OCI-LY3 (cell line): ENCODE measurements around the gene PIEZO2.

Experiments used
- H2AFZ ChIP-seq: fragments of 200-600, 300-600 bp; shearing (Covaris generic); 2 replicates; pipeline ENCODE4 v1.6.0; 2014; ENCODE audit warnings: antibody characterized with exemption, low read depth, low read length
- H3K27ac ChIP-seq: fragments of 200-600, 300-600 bp; sonication (generic); 2 replicates; pipeline ENCODE4 v1.5.1; 2014; ENCODE audit warnings: mild to moderate bottlenecking, low read length, moderate library complexity, mixed read lengths
- H3K27me3 ChIP-seq: fragments of 200-600, 300-600 bp; sonication (generic); 2 replicates; pipeline ENCODE4 v1.6.1; 2014; ENCODE audit warnings: low read depth, low read length, mixed read lengths
- H3K36me3 ChIP-seq: fragments of 200-600, 300-600 bp; sonication (generic); replicated peaks from 2 replicates; pipeline ENCODE3; 2014; ENCODE audit warnings: low read depth, low read length, mixed read lengths
- H3K4me1 ChIP-seq: fragments of 300-600, 200-600 bp; sonication (generic); 2 replicates; pipeline ENCODE4 v1.6.1; 2014; ENCODE audit warnings: low read length, mixed read lengths
- H3K4me2 ChIP-seq: fragments of 200-600, 300-600 bp; sonication (generic); 2 replicates; pipeline ENCODE4 v1.6.1; 2014; ENCODE audit warnings: low read length, mixed read lengths
- H3K4me3 ChIP-seq: fragments of 300-600, 200-600 bp; sonication (generic); 2 replicates; pipeline ENCODE4 v1.5.1; 2014; ENCODE audit warnings: antibody characterized with exemption, mild to moderate bottlenecking, low read length, moderate library complexity
- H3K79me2 ChIP-seq: fragments of 300-600, 200-600 bp; shearing (Covaris generic); 2 replicates; pipeline ENCODE4 v1.6.1; 2014; ENCODE audit warnings: mild to moderate bottlenecking, low read length, mixed read lengths
- H3K9ac ChIP-seq: fragments of 300-600, 200-600 bp; shearing (Covaris generic); 2 replicates; pipeline ENCODE4 v1.6.0; 2014; ENCODE audit warnings: mild to moderate bottlenecking, low read length, moderate library complexity
- H3K9me3 ChIP-seq: fragments of 200-600, 300-600 bp; shearing (Covaris generic); 2 replicates; pipeline ENCODE4 v1.6.1; 2014; ENCODE audit warnings: low read length, mixed read lengths; ENCODE audit not compliant: insufficient read depth
- H4K20me1 ChIP-seq: fragments of 200-600, 300-600 bp; sonication (generic); 2 replicates; pipeline ENCODE4 v1.6.1; 2016; ENCODE audit warnings: low read length, mixed read lengths; ENCODE audit not compliant: insufficient read depth
- CTCF ChIP-seq: fragments of 200-600, 300-600 bp; sonication (generic); IDR thresholded peaks from 2 replicates; pipeline ENCODE4 v1.5.1; 2014; ENCODE audit warnings: antibody characterized with exemption, low read length, low read depth
- EZH2phosphoT487 ChIP-seq: fragments of 200-600 bp; shearing (Covaris generic); IDR thresholded peaks from 2 replicates; pipeline ENCODE4 v1.6.1; 2018; ENCODE audit warnings: antibody characterized with exemption, mixed run types, low read depth

The PIEZO2 gene

GRCh38 chr18:11009147-11009546, 140.2 kb downstream of the PIEZO2 start:
- no peak overlapping the region for H3K4me2 ChIP-seq
- no peak overlapping the region for H2AFZ ChIP-seq
- H3K9me3 ChIP-seq = no peaks in the 10 kb centered on the region
- TF ChIP-seq EZH2phosphoT487 (no peak), CTCF (no peak)
- no peaks in the 10 kb centered on the region for H3K36me3 ChIP-seq
- no peaks in the 10 kb centered on the region for H3K79me2 ChIP-seq
- H3K27ac ChIP-seq = no peak overlapping the region
- no peaks in the 10 kb centered on the region for H3K4me1 ChIP-seq
- H3K27me3 ChIP-seq = no peaks in the 10 kb centered on the region
- no peaks in the 10 kb centered on the region for H4K20me1 ChIP-seq
- H3K9ac ChIP-seq = no peak overlapping the region
- H3K4me3 ChIP-seq = no peak overlapping the region

DNA sequence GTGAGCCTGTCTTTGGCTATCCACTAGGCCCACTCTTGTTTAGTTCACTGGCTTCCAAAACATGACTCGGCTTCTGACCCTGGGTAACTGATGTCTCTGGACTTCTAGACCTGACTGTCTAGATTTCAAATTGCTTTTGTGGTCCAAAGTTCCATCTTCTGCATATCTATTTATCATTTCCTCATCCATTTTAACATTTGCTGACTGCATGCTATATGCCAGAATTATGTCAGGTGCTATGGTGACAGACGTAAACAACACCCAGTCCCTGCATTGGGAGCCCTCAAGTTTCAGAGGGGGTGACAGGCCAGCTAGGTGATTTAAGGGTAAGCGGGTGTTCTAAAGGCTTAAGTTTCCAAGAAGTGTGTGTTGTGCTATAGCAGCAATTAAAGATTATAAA, 140.9 kb downstream of the PIEZO2 start:
- no peaks in the 10 kb centered on the region for H3K79me2 ChIP-seq
- H3K4me1 ChIP-seq = no peaks in the 10 kb centered on the region
- no peaks in the 10 kb centered on the region for H3K27me3 ChIP-seq
- H4K20me1 ChIP-seq = no peaks in the 10 kb centered on the region
- H2AFZ ChIP-seq = no peak overlapping the region
- no peak overlapping the region for H3K4me2 ChIP-seq
- TF ChIP-seq EZH2phosphoT487 (no peak), CTCF (no peak)
- no peak overlapping the region for H3K4me3 ChIP-seq
- no peaks in the 10 kb centered on the region for H3K36me3 ChIP-seq
- H3K9ac ChIP-seq = no peak overlapping the region
- no peaks in the 10 kb centered on the region for H3K9me3 ChIP-seq
- no peak overlapping the region for H3K27ac ChIP-seq

DNA sequence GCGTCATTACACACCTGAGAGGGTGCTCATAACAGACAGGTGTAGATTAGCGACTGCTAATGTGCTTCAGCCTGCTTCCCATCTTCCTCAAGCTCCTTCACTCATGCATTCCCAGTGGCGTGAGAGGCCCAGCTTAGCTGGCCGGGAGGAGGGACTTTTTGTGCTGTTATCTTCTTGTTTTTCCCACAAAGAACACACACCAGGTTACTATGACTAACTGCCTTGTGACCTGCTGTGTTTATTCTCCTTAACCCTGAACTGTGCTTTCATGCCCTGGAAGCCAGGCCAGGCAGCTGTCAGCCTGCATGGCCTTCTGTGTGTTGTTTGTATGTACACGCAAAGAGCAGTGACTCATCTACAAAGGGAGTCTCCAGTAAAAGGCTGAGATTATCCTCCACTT, 143.8 kb downstream of the PIEZO2 start:
- H3K9me3 ChIP-seq = no peaks in the 10 kb centered on the region
- no peaks in the 10 kb centered on the region for H3K4me1 ChIP-seq
- no peak overlapping the region for H3K4me2 ChIP-seq
- H3K9ac ChIP-seq = no peak overlapping the region
- no peaks in the 10 kb centered on the region for H3K79me2 ChIP-seq
- TF ChIP-seq CTCF = no peak
- no peak for TF ChIP-seq EZH2phosphoT487
- H3K4me3 ChIP-seq = no peak overlapping the region
- H3K36me3 ChIP-seq = no peaks in the 10 kb centered on the region
- no peaks in the 10 kb centered on the region for H3K27me3 ChIP-seq
- no peak overlapping the region for H2AFZ ChIP-seq
- H4K20me1 ChIP-seq = no peaks in the 10 kb centered on the region
- H3K27ac ChIP-seq = no peak overlapping the region

DNA sequence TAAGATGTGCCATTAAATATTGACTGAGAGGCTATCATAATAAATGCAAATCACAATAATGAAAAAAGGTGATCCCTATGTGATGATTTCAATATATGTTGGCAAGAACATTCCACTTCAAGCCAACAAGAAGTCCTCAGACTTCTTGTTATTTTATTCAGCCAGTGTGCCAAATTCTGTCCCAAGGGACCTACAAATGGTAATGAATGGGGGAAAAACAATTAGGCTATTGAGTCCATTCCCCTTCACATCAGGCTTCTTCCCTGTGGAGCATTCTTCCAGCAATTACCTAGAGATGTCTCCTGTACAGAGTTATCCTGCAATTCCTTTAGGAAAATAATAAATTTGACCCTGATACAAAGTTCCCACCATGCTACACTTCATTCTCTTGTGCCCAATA, 144.4 kb downstream of the PIEZO2 start:
- TF ChIP-seq EZH2phosphoT487 (no peak), CTCF (no peak)
- Histone ChIP-seq H3K4me2 (no peak overlapping the region), H4K20me1 (no peaks in the 10 kb centered on the region), H3K79me2 (no peaks in the 10 kb centered on the region), H3K36me3 (no peaks in the 10 kb centered on the region), H3K9me3 (no peaks in the 10 kb centered on the region), H2AFZ (no peak overlapping the region), H3K27me3 (no peaks in the 10 kb centered on the region), H3K27ac (no peak overlapping the region), H3K4me1 (no peaks in the 10 kb centered on the region), H3K4me3 (no peak overlapping the region), H3K9ac (no peak overlapping the region)
